ENCODE measurements around the gene CTRL. TPM values are rescaled to one million over a fixed set of nuclear protein-coding genes. Genes with fewer than 3 reads are reported as not detected.

The CTRL gene
- total RNA-seq, 1 donor = 0.27 TPM

- DNase-seq (ENCODE audit: low read depth) = no peak
- no peak overlapping the region for H3K4me3 ChIP-seq (ENCODE audit: low read depth, low read length)
- TF ChIP-seq CTCF (IDR thresholded peaks at IDR 0.05; ENCODE audit: insufficient read depth, low read length) = no peak
Observed at GRCh38 chr16:67928147-67928546, 3.5 kb downstream of the CTRL start.

GRCh38 chr16:67927131-67927941 is 4.3 kb downstream of the CTRL start:
- no peak for DNase-seq (ENCODE audit: low read depth)
- TF ChIP-seq CTCF (IDR thresholded peaks at IDR 0.05; ENCODE audit: insufficient read depth, low read length) = no peak
- H3K4me3 ChIP-seq (ENCODE audit: low read depth, low read length) = no peak overlapping the region

- peak; percentile 20 for TF ChIP-seq CTCF (IDR thresholded peaks at IDR 0.05; ENCODE audit: insufficient read depth, low read length)
- DNase-seq (ENCODE audit: low read depth) = peak; percentile 34
- no peak overlapping the region for H3K4me3 ChIP-seq (ENCODE audit: low read depth, low read length)
Observed at GRCh38 chr16:67926181-67926750, 5.4 kb downstream of the CTRL start.

- TF ChIP-seq CTCF (IDR thresholded peaks at IDR 0.05; ENCODE audit: insufficient read depth, low read length) = no peak
- no peak for DNase-seq (ENCODE audit: low read depth)
- H3K4me3 ChIP-seq (ENCODE audit: low read depth, low read length) = no peak overlapping the region
Observed at GRCh38 chr16:67924140-67924906, 7.3 kb downstream of the CTRL start.

- no peak for TF ChIP-seq CTCF (IDR thresholded peaks at IDR 0.05; ENCODE audit: insufficient read depth, low read length)
- DNase-seq (ENCODE audit: low read depth) = no peak
- H3K4me3 ChIP-seq (ENCODE audit: low read depth, low read length) = no peak overlapping the region
Observed at GRCh38 chr16:67923414-67924116, 8.1 kb downstream of the CTRL start.

GRCh38 chr16:67922740-67923139 is 8.9 kb downstream of the CTRL start:
- DNase-seq (ENCODE audit: low read depth) = no peak
- TF ChIP-seq CTCF (IDR thresholded peaks at IDR 0.05; ENCODE audit: insufficient read depth, low read length) = no peak
- H3K4me3 ChIP-seq (ENCODE audit: low read depth, low read length) = no peak overlapping the region
